Measurements from ENCODE around the gene IL1R2.

GRCh38 chr2:102010902-102011301 lies 19.1 kb downstream of the IL1R2 start:
- no peak for TF ChIP-seq GATA2 (IDR thresholded peaks at IDR 0.05; ENCODE audit: low read depth, low read length)
- TF ChIP-seq GATA3 (IDR thresholded peaks at IDR 0.05; ENCODE audit: low read depth, low read length) = no peak

Data from SH-SY5Y (cell line).